Ureter (tissue), 1 donor: ENCODE measurements around the gene TMEM44. TPM values are rescaled to one million over a fixed set of nuclear protein-coding genes. Genes with fewer than 3 reads are reported as not detected.
A peak's percentile ranks its signal among the peaks of the same experiment; 100 is the strongest.

ENCODE experiments used
- DNase-seq: peaks from one replicate; pipeline ENCODE4 v3.0.0-alpha.2; 2020; ENCODE audit warnings: low spot score
- total RNA-seq: library from RNA; stranded (reverse); gene quantifications from one replicate; pipeline ENCODE4 v1.2.4, GENCODE V29; 2023
- donor health status: DM: yes; HTN: yes; CAD: no.

The TMEM44 gene, protein sequence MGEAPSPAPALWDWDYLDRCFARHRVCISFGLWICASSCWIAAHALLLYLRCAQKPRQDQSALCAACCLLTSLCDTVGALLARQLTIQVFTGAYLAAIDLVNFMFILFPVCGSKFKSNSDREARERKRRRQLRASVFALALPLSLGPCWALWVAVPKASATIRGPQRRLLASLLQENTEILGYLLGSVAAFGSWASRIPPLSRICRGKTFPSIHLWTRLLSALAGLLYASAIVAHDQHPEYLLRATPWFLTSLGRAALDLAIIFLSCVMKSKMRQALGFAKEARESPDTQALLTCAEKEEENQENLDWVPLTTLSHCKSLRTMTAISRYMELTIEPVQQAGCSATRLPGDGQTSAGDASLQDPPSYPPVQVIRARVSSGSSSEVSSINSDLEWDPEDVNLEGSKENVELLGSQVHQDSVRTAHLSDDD
- 19.9 TPM for total RNA-seq

DNA sequence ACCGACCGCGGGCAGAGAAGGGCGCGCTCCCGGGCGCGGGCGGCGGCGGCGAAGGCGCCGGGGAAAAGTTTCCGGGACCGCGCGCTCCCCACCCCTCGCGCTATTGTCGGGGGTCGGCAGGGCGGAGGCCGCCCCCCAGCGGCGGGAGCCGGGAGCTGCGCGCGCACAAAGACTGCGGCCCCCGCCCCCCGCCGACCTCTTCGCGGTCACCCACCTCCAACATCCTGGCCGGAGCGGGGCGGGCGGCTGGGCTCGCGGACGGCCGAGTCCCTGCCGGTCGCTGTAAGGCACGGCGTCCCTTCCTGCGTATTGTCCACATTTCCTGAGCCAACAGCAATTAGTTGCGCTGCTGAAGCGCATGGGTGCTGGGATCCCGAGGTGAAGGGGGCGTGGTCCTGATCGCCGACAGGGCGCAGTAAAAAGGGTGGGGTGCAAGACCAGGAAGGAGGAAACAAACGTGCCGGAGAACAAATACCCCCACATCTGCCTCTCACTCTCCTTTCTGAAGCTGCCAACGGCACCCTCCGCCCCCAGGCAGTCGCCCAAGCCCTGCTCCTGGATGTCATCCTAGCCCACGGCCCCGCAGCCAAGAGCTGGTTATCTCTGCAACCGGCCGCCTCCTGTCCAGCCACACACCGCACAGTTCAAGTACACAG is at the start of gene TMEM44:
TSS of gene TMEM44 (minus strand) at position 71 of the 656 bp plus-strand sequence. CDS start 204 bp downstream, outside the sequence.
- DNase-seq: peak; percentile 76

DNA sequence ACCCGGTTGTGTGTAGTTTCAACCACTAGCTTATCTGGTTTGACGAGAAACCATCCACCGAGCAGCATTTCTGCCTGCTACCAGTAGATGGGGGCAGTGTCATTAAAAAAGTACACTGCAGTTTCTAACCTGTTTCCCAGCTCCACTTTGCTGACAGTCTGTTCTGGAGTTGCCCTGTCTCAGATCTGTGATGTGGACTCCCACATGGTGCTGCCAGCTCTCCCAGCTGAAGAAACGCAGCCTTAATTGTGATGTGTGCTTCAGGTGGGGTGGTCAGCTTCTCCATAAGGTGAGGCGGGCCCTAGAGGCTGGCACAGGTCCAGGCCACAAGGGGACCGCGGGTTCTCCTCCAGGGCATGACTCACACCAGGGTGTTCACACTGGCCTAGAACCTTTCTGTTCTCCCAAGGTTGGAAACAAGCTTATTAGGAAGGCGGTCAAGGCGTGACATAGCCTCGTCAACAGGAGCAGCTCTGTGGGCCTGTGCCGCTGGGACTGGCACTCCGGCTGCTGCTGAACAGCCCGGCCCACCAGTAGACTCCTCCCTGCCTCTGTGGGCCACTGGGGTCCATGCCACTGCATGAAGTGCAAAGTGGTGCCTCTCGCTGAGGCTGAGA is 49.6 kb upstream of the TMEM44 start:
- peak; percentile 88 for DNase-seq

GRCh38 chr3:194682189-194682693 is 49.0 kb upstream of the TMEM44 start:
- DNase-seq: no peak

- DNase-seq: no peak
These were observed 47.8 kb upstream of the TMEM44 start for GRCh38 chr3:194680888-194681615.

GRCh38 chr3:194676471-194676870 is 43.3 kb upstream of the TMEM44 start:
- DNase-seq: no peak

DNA sequence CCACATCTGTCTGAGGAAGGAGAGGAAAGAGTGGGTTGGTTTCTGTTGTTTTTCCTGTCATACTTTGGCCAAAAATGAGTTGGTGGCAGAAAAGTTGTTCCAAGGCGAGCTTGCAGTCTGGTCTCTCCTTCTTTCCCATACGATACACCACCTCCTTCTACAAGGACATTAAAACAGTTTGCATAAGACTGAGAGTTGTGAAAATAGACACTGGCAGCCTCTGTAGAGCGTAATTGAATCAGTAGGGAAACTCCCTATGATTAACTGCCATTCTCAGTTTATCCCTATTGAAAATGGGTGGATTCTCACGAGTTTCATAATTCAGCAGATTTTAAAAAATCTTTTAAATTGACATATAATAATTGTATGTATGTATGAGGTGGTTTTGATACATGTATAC is 42.5 kb upstream of the TMEM44 start:
- DNase-seq: no peak

DNA sequence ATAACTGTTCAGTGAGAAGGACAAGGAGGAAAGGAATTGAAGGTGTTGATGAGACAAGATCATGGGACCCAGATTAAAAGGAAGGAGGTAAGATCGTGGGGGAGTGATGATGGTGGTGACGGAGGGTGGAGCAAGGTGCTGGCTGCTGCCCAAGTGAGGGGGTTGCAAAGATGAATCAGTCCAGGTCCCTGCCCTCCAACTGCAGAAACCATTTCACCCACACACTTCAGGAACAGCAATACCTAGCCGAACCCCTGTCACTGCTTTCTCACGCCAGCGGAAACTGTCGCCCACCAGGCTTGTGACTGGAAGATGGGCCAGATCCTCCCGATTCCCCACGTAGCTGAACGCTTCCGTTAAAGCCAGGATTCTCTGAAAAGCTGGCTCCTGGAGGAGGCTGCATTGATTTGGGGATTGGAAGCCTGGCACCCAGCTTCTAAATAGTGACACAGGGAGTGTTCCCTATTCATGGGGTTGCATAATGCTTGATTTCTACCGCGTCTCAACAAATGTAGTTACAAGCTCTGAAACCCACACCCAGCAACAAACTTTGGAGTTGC is 41.9 kb upstream of the TMEM44 start:
- DNase-seq: no peak

DNA sequence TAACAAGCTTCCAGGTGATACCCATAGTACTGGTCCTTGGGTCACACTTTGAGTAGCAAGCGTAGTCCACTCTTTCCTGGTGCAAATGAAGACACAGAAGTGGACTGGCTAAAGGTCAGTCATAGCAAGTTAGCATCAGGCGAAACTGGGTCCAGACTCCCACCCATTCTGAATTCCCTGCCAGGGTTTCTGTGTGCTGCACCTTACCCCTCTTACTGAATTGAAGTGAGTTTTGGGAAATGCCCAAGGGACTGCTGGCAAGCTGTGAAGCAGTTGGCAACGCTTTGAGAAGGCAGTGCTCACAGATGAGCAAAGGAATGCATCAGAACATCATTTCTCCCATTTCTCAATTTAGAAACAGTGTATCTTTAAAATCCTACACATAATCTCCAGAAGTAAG is 40.5 kb upstream of the TMEM44 start:
- no peak for DNase-seq

DNA sequence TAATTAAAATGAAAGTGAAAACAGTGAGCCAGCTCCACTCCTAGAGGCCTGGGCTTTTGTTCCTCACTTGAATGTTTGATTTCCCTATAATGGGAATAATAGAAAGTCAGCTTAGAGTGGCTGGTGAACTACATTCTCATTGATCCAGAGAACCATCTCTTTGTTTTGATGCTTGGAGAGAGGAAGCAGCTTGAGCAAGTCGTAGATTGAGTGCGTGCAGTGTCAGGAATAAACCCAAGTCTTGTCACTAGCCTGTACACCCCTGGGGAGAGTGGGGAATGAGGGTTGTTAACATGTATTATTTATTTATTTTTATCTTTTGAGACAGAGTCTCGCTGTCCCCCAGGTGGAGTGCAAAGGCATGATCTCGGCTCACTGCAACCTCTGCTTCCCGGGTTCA is 39.7 kb upstream of the TMEM44 start:
- no peak for DNase-seq

- peak; percentile 95 for DNase-seq
These were observed 38.9 kb upstream of the TMEM44 start, which contains the start of gene LSG1 for GRCh38 chr3:194671900-194672808. LSG1 (minus strand) TSS chr3:194672191; CDS start chr3:194672162, 29 bp downstream.

- DNase-seq: no peak
These were observed 38.3 kb upstream of the TMEM44 start for GRCh38 chr3:194671511-194671899.

- no peak for DNase-seq
These were observed 34.1 kb upstream of the TMEM44 start for GRCh38 chr3:194667363-194667762.

GRCh38 chr3:194664857-194665256 is 31.6 kb upstream of the TMEM44 start:
- DNase-seq: no peak

DNA sequence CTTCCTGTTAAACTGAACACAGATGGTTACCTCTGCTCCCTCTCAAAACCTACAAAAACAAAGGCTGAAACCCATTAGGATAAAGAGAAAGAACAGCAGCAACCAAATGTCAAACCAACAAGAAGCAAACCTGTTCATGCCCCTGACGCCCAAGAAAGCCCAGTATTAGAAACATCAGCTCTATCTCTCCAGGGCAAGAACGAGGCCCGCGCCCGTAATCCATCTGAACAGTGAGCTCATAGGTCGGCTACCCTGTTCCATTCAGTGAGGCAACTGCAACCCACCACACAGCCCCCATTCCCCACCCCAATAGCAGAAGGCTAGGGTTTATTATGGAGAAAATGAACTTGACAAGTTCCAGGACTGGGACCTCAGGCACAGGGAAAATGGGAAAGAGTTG is 28.7 kb upstream of the TMEM44 start:
- DNase-seq: no peak

DNA sequence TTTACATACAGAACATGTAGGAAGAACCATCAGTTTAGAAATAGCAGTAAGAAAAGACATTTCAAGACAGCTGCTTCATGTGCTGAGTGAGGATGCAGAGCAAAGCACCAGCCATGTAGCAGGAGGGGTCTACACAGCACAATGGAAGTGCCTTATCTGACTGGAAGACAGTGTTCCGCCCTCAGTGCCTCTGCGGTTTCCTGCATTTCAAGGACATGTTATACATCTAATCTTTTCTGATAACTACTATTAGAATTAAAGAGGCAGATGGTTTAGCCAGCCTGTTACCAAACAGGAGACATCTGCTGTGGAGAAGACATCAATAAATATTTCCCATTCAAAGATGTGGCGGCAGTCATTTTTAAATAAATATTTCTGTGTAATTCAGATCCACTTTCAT is 28.2 kb upstream of the TMEM44 start:
- DNase-seq: no peak

GRCh38 chr3:194659778-194660177 is 26.6 kb upstream of the TMEM44 start:
- no peak for DNase-seq

DNA sequence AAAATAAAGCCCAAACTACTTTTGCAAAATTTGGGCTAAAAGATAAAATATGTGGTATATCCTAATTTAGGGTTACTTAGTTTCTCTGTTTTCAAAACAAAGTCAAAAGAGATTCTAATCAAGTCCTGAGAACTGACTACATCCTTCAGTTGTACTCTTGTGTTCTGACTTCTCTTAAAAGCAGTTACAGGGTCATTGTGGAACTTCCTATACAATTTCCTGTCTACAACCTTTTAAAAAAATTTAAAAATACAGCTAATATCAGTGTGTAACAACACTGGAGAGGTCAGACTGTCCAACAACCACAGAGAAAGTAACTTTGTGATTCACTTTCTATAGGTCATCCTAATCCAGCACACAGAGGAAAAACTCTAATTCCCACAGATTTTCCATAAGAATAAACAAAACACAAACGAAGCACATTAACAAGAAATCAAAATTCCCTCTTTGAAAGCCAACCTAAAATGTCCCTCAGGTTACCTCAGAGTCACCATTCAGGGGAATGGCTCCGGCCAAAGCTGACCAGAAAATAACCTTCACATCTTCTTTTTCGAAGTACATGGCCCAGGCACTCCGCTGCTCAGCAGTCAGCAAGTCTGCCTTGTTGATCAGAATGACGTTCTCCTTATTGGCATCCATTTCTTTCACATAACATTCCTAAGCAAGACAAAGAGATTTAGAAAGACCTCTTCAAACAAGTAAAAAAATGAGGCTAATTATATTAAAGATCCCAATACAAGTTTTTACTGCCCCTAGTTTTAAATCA is 25.4 kb upstream of the TMEM44 start:
- no peak for DNase-seq

GRCh38 chr3:194657439-194657838 is 24.2 kb upstream of the TMEM44 start:
- DNase-seq: no peak

DNA sequence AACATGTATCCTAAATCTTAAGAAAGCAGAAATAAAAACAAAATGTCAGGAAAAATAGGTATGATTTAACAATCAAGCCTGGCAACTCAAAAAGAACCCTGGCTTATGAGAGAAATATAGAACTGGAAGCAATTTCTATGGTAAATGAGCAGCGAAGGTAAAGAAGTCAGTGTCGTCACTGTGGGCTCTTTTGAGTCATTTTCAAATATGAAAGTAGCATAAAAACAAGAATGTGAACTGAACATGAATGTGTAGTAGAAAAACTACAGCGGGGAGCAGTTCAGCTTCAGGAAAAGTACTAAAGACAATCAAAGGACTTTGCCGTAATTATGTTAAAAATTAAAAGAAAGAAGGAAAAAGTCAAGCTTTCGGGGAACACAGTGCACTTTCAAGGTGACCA is 21.2 kb upstream of the TMEM44 start:
- DNase-seq: no peak

DNA sequence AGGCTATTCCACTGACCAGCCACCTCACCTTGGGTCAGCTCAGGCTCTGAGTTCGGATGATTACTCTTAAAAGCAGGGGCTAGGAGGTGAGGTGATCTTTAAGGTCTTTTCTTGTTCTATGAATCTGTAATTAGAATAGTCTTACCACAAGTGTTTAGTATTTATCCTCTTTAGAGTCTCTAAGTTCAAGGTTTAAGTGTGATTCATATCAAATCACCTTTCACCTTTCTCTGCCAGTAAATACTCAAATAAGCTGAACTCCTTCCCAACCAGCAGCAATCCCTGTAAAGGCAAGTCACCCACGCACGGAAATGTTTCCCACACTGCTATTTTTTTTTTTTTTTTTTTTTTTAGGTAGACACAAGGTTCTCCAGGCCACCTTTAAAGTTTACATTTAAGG is 14.5 kb upstream of the TMEM44 start:
- DNase-seq: no peak
